LHCN-M2 (cell line): ENCODE results near the gene RUNX1. TPM values are rescaled to one million over a fixed set of nuclear protein-coding genes. Genes with fewer than 3 reads are reported as not detected.
A peak's percentile ranks its signal among the peaks of the same experiment; 100 is the strongest.

Experiments
- DNase-seq: peaks from one replicate; pipeline ENCODE4 v3.0.0-alpha.2; 2012; ENCODE audit warnings: low read depth
- total RNA-seq: library from RNA; depleted of rRNA; stranded (reverse); fragments of >200 nt; gene quantifications from 2 replicates; pipeline ENCODE4 v1.2.3, GENCODE V29; 2014

Gene RUNX1
- total RNA-seq, 1 experiment from 2014 or later: 43.9 TPM

DNA sequence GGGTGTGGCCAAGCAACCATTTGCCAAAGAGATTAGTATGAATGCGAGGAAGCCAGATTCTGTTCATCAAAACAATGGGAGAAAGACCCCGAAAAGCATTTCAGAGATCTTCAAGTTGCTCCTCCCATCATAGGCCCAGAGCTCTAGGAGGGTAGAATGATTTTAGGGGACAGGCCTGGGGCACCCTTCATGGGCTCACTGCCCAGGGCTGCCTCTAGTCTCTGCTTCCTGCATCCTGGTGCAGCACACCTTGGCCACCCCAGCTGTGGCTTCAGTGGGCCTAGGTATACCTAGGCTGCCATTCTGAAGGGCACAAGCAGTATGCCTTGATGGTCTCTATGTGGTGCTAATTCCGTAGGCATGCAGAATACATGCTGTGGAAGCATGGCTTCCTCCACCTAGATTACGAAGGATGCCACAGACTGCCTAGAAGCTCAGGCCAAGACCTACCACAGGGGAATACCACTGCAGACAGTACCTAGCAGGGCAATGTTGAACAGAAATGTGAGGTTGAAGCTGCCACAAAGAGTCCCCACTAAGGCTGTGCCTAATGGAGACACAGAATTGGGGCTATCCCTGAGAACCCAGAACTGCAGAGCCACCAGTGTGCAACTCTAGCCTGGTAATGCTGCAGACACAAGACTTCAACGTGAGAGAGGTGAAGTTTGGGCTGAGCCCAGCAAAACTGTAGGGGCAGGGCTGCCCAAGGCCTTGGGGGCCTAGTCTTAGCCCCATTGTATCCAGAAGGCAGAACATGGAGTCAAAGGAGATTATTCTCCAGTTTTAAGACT, 221.5 kb downstream of the RUNX1 start:
- no peak for DNase-seq

DNA sequence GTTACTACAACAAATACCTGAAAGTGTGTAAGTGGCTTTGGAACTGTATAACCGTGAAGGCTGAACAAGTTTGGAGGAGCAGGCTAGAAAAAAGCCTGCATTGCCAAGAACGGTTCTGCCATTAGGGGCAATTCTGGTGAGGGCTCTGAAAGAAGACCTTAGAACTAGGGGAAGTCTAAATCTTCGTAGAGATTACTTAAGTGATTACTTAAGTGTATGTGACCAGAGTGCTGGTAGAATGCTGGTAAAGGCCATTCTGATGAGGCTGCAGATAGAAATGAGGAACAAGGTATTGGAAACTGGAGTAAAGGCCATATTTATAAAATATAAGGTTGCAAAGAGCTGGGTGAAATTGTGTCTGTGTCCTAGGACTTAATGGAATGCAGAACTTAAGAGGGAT, 222.3 kb downstream of the RUNX1 start:
- DNase-seq: no peak

DNA sequence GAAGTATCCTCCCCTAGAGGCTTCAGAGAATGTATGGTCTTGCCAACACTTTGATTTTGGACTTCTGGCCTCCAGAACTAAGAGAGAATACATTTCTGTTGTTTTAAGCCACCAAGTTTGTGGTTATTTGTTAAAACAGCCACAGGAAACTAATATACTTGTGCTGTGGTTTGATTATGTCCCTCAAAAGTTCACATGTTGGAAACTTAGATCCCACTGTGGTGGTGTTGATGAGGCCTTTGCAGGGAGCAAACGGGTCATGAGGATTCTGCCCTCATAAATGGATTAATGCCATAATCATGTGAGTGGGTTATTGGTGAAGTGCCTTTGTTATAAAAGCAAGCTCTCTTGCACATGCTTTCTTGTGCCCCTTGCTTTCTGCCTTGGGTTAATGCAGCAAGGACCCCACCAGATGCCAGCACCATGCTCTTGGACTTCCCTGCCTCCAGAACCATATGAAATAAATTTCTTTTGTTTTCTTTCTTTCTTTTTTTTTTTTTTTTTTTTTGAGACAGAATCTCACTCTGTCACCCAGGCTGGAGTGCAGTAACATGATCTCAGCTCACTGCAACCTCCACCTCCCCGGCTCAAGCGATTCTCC, 223.1 kb downstream of the RUNX1 start:
- DNase-seq: no peak

DNA sequence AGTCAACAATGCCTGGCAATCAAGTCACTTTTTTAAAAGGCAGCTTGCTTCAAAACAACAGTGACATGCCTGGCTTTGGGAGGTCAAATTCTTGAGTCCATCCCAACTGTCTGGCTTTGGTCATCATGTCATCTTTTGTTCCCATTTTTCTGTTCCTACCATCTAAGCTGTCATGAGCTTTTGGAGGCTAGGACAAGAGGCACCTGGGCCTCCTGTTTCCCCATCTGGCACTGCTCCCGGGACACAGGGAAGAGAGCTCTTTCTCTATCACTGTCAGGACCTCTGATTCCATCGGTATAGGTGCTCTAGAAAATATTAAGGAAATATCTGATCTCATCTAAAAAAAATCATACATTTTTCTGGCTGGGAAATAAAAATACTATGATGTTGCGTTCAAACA, 224.0 kb downstream of the RUNX1 start:
- no peak for DNase-seq

DNA sequence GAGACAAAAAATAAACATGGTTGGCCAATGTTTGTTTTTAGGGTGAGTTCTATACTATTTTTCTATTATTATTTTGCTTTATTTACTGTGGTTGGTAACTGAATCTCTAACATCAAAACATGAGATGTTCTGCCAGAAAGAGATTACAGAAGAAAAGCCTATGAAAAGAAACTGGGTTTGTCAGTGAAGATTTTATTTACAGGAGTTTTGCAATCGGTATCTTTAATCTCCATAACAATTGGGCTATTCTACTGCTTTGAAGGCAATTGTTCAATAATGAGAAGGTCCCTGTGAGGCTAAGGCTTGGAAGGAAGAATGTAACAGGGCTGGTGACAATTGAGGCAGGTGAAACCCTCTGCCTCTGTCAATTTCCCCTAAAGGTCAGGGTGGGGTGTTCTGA, 224.8 kb downstream of the RUNX1 start:
- no peak for DNase-seq

DNA sequence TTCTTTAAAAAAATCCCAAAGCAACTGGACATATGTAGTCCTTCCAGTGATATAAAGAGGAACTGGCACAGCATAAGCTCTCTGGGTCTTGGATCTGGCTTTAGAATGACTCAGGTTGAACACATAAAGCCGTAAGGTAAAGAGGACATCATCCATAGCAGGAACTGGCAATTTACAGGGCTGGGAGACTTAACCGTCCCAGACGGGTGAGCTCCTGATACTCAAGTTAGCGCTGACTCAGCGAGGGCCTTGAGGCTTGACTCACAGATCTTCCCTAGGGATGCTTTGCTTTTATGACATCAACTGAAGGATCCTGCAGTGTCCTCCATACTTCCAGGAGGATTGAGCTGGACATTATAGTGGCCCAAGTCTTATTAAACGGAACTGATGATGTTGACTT, 226.2 kb downstream of the RUNX1 start:
- peak; percentile 78 for DNase-seq

DNA sequence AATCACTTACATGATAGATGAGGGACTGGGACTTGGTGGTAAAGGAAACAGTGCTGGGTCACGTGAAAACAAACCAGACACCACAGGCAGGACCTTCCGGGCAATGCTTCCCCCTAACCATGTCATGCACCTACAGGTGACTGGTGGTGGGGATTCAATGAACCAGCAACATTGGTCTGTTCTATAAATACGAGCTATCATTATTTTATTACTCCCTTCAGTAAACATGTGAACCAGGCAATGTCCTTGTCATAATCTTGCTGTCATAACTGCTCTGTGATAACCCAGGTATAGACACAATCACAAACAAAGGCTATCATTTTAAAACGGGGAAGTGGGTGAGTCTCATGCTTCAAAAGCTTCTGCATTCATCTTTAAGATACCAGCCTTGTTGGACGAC, 226.9 kb downstream of the RUNX1 start:
- no peak for DNase-seq

DNA sequence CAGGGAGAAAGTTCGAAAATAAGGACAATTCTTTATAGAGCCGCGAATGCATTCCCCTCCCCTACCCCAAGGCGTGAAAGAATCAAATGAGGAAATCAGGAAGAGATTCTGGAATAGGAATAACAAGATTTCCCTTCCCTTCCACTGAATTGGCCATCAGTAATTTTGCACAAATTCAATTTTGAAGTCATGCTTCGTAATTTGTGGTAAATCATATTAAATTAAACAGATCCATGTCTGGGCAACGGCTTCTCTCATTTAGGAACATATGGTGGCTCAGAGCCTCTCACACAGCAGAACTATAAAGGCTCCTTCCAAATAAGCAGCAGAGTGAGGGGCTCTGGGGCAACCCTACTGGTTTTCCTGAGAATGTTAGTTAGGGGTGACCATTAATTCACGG, 227.4 kb downstream of the RUNX1 start:
- no peak for DNase-seq

DNA sequence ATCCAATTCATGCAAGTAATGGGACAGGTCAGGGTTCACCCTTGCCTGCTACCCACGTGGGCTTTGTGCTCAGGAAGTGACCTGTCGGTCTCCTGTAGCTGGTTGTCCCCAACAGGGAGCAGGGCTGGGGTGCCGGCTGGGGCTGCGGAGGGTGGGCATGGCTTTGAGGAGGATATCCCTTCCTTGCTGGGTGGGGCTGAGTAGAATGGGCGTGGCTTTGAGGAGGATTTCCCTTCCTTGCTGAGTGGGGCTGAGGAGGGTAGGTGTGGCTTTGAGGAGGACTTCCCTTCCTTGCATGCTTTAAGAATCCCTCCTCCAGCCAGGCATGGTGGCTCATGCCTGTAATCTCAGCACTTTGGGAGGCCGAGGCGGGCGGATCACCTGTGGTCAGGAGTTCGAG, 229.1 kb downstream of the RUNX1 start:
- DNase-seq: no peak

DNA sequence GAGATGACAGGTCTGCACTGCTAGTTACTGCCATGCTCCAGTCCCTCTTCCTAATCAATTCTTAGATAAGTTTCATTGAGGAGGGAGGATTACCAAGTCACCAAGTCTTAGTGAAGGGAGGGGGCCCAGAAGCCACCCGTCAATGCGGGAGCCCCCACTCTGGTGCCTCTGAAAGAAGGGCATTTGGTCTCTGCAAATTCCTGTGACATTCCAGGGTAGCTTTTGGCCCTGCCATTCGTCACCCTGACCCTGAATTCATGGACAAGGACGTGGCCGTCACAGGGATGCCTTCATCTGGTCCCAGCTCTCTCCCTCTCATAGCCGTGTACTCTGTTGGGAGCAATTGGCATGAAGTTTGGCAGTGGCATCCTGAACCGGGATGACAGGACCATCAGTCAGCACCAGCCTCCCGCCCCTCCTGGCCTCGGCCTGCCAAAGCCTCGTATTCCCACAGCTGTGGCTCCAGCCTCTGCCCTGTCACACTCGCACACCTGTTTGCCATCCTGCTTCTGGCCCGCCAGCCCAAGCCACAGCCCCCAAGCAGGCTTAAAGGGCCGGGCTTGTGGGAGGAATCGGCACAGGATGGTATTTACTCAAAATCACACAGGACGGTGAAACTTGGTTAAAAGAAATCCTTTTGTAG, 229.6 kb downstream of the RUNX1 start:
- peak; percentile 67 for DNase-seq

DNA sequence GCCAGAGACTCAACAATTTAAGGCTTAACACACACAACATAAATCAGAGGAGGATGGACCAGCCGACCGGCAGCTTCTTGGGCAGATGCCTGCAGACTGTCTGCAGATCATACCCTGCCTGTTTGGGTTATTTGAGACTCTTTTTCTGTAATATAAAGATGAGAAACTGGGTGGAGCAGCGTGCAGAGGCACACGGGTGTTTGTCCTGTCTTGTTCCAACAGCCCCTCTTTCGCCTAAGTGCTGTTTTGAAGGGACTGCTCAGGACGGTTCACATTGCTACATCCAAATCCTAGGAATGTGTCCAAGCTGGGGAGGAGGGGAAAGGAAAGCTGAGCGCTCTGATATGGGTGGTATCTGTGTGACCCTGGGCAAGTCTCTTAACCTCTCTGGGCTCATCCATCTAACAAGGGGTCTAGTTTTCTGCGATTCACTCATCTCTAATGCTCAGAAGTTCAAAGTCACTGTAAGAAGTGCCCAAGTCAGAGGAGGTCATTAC, 230.4 kb downstream of the RUNX1 start:
- DNase-seq: no peak

DNA sequence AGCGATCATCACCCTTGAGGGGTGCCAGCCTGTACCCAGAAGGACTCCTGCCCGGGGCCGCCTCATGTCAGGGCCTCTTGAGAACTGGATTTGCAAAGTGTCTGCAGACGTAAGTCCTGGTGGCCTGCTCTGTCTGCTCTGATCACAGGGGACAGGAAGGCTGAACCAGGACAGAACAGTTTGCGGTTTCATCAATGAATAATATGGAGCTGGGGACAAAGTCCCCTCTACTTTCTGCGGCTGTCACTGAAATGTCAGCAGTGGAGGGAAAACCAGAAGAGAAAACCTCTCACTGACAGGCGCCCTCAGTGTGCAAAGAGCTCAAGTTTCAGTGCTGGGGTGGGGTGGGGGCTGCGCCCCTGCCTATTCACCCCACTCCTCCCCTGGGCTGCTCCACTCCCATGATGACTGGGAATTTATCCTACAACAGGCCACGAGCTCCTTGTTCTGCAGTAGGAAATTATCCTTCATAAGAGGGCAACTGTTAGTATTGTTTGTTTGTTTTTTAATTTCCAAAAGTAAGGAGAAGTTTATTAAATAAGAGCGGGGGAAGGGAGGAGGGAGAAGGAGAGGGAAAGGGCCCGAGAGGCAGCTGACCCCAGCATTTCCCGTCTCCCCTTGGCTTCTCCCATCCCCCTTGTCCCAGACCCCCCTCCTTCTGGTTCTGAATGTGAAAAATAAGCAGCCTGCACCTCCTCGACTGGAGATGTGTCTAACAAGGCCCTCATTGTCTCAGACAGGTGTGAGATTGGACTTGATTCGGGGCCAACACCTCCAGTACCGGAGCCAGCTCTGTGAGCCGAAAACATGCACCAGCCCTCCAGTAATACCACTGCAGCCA, 231.1 kb downstream of the RUNX1 start:
- no peak for DNase-seq

DNA sequence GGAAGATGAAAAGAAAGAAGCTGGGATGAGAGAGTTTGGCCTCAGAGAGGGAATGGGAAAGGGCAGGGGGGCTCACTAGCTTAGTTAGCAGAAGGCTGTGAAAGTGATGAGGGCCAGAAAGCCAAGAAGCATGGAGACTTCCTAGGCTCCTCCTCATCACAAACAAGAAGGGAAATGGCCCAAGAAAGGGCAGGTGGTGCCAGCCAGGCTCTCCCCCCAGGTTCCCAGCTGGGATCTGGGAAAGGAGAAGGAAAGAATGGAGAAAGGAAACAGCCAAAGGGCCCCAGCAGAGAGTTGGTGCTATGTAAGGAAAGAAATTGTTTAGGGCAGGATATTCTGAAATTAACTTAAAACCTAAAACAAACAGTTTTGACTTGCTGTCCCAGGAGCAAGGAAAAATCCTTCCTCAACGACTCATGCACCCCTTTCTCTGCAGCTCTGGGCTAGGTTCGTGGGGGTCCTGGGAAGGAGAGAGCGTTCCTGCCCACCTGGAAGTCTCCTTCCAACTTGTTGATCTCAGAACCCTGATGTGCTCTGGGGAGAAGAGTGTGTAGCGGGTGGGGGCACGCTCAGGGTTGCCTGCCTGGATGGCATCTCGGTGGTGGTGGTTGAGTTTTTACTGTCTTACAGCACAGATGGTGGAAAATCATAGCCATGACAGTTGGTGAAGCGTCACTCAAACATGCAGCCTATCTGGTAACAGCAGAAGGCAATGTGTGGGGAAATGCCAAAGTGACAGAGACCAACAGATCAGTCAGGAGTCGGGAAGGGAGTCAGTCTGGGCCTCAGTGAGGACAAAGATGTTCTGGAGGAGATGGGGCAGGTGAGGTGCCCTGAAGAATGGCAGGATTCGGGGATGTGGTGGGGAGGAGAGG, 233.0 kb downstream of the RUNX1 start:
- DNase-seq: no peak

DNA sequence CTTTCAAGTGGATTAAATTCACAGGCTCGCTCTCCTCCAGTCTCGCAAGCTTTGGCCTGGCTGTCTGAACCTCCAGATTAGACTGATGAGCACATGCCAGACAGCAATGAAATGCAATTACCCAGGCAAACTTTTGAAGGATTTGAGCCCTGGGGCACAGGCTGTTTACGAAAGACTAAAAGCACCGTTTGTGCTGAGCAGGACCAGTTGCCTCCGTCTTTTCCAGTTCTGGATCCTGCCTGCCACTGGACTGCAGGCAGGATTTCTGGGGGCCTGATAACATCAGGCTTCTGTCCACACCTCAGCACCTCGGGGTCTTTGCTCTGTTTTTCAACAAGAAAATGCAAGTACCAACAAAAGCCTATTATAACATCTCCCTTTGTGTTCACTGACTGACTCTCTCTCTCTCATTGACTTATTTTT, 234.6 kb downstream of the RUNX1 start:
- no peak for DNase-seq

DNA sequence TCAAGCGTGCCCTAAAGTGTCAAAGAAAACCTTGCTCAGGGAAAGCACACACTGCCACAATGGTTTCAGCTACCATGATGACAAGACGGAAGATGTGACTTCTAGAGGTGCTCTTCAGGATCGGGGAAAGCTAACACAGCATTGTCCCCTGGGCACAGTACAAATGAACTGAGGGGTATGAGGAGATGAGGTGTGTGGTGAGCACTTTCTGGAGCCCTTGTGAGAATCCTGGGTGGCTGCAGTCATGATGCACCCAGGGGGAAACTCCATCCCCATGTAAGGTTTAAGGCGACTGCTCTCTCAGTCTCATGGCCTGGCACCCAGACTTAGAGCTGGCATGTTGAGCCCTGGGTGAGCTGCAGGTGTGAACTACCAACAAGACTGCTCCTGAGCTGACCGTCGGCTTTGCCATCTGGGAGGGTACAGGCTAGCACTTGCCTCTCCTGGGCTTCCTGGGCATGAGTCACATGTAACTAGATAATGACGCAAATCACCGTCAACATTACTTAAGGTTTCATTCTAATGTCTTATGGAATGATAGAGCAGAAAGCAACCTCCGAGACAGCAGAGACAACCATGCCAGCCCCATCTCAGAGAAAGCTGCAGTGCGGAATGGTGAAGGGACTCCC, 235.7 kb downstream of the RUNX1 start:
- no peak for DNase-seq

DNA sequence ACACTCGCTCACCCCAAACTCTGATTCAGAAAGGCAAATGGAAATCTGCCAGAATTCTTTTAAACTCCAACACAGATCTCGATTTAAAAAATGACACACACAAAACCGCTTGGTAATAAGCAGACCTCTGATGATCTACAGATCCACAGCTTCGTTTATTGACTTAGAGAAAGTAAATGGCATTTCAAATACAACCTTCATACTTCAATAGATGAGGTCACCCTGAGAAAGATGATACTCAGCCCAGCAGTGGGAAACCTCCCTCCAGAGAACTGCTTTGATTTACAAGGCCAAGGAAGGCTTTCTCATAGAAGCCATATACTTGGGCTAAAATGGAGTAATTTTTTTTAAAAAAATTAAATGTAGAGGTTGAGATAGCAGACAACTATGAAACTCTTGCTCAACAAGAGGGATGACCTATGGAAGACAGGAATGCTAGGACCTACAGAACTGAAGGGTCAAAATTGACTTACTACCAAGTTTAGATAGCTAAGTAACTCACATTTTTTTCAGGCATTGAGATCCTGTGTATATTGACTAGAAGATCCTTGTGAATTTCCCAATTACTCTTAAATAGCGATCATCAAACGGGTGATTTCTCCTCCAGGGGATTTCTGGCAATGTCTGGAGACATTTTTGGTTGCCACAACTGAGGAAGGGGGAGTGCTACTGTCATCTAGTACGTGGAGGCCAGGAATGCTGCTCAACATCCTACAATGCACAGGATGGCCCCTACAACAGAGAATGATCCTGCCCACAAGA, 236.4 kb downstream of the RUNX1 start:
- DNase-seq: peak; percentile 80

DNA sequence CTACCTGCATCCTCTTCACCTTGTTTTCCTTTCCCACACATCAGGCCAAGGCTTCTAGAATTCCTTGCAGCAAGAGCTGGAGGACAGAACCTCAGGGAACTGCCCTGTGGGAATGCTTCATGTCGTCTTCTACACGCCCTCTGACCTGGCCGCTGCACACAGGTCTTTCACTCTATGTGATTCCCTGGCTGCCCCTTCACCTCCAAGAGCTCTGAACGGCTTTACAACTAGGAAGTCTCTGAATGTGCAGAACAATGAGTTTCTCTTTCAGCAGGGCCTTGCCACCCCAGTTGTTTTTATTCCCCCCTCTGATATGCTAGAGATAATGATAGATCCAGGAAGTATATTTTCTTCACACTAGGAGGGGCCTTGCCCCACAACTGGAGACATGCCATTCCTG, 237.7 kb downstream of the RUNX1 start:
- no peak for DNase-seq

DNA sequence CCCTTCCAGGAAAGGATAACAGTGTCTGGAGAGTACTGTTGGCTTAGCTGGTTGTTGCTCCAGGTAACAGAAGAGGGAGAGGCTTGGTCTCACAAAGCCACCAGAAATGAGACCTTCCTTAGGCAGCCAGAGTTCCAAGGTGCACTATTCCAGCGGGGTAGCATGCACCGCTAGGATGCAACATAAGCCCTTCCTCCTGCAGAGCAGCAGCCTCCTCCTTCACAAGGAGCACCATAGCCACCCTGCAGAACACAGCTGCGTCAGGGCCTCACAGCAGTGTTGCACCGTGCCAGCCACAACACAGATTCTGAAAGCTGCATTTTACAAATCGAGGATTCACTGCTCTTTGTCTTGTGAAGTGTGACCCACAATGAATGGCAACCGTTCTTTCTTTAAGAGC, 238.3 kb downstream of the RUNX1 start:
- DNase-seq: no peak

DNA sequence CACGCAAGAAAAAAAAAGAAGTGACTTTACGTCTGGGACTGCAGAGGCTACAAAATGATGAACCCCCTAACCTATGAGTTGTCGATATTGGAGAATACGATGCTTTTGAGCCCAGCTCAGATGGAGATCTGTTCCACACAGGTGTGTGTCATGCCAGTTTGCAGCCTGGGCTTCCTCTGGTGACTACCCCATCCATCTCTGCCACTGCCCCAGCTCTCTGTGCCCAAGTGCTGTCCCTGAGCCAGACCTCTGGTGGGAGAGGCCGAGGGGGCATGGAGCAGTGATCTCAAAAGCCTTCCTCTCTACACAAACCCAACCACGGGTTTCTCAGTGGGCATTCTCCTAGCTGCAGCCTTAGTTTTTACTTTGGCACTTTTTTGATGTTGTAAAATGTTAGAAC, 239.3 kb downstream of the RUNX1 start:
- no peak for DNase-seq
